ENCODE results near the gene CCL22. TPM values are rescaled to one million over a fixed set of nuclear protein-coding genes. Genes with fewer than 3 reads are reported as not detected.

Gene CCL22
- total RNA-seq, 4 donors from 2014 or later: not detected

DNA sequence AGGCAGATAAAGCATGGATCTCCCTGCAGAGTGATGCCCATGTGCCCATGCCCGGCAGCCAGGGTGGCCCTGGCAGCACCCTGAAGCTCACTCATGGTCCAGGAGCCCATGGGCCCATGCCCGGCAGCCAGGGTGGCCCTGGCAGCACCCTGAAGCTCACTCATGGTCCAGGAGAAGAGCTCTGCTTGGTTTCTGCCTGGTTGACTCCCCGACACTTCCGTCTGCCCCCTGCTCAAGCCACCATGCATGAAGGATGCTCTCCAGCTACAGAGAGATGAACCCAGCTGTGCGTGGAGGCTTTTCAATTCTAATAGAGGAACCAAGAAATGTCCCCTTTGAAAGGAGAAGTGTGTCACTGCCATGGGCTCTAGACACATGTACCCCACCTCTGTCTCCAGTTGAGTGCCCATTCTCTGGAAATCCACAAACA is 54.7 kb downstream of the CCL22 start:
- WGBS: 92% methylated on average over 3 of the region's 5 CpGs
- no peak for DNase-seq (ENCODE audit: extremely low spot score)
- intact Hi-C loops (cut with DNase I): no loop called here
- H3K4me3 ChIP-seq: no peak overlapping the region
- H3K9me3 ChIP-seq: no peaks in the 10 kb centered on the region
- H3K4me1 ChIP-seq: peaks cover 31 to 41% (median 37%) of the 10 kb centered on the region in 4 donors
- no peak for TF ChIP-seq POLR2AphosphoS5 (IDR thresholded peaks at IDR 0.05)
- TF ChIP-seq, protein P1, sequence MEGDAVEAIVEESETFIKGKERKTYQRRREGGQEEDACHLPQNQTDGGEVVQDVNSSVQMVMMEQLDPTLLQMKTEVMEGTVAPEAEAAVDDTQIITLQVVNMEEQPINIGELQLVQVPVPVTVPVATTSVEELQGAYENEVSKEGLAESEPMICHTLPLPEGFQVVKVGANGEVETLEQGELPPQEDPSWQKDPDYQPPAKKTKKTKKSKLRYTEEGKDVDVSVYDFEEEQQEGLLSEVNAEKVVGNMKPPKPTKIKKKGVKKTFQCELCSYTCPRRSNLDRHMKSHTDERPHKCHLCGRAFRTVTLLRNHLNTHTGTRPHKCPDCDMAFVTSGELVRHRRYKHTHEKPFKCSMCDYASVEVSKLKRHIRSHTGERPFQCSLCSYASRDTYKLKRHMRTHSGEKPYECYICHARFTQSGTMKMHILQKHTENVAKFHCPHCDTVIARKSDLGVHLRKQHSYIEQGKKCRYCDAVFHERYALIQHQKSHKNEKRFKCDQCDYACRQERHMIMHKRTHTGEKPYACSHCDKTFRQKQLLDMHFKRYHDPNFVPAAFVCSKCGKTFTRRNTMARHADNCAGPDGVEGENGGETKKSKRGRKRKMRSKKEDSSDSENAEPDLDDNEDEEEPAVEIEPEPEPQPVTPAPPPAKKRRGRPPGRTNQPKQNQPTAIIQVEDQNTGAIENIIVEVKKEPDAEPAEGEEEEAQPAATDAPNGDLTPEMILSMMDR (IDR thresholded peaks at IDR 0.05): no peak
- no peak for TF ChIP-seq POLR2A (IDR thresholded peaks at IDR 0.05; ENCODE audit: low read depth)
- no peak for TF ChIP-seq EP300 (IDR thresholded peaks at IDR 0.05)
- no peak overlapping the region for H3K27ac ChIP-seq (replicated peaks in 1 of 4)
- no peaks in the 10 kb centered on the region for H3K27me3 ChIP-seq
- no peaks in the 10 kb centered on the region for H3K36me3 ChIP-seq

DNA sequence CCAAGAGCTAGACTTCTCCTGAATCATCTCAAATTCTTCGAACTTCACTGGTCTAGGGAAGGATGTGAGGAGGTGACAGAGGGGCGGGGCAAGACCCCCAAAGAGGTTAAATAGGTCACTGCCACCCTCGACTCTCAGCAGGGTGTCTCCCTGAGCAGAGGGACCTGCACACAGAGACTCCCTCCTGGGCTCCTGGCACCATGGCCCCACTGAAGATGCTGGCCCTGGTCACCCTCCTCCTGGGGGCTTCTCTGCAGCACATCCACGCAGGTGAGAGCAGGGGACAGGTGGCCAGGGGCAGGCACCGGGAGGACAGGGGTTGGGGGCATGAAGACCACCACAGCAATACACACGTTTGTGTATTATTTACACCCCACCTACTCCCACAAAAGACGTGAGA is 55.1 kb downstream of the CCL22 start:
- intact Hi-C loops (cut with DNase I): no loop called here
- peaks cover 35 to 46% (median 41%) of the 10 kb centered on the region in 4 donors for H3K4me1 ChIP-seq
- TF ChIP-seq POLR2AphosphoS5 (IDR thresholded peaks at IDR 0.05) (no peak), EP300 (IDR thresholded peaks at IDR 0.05) (no peak), POLR2A (IDR thresholded peaks at IDR 0.05; ENCODE audit: low read depth) (no peak)
- TF ChIP-seq, protein P1 (IDR thresholded peaks at IDR 0.05): no peak
- no peak overlapping the region for H3K4me3 ChIP-seq
- no peak overlapping the region for H3K27ac ChIP-seq (replicated peaks in 1 of 4)
- no peak for DNase-seq (ENCODE audit: extremely low spot score)
- WGBS: 71% methylated on average over 7 of the region's 7 CpGs
- no peaks in the 10 kb centered on the region for H3K36me3 ChIP-seq
- no peaks in the 10 kb centered on the region for H3K9me3 ChIP-seq
- H3K27me3 ChIP-seq: no peaks in the 10 kb centered on the region

Small RNA genes lying within 50 kb of the gene (small RNA-seq; reads per million reads assigned to genes)
- 0 reads per million in 3 donors for gene AC108081.1

Other genes starting within 250 kb of the CCL22 start
- gene PSME3IP1, start 172.7 kb upstream of the CCL22 start, total RNA-seq: 10 to 100 TPM; 47.8 to 60.7 (median 57.5) TPM
- gene RSPRY1, start 172.5 kb upstream of the CCL22 start, total RNA-seq: 10 to 100 TPM; 22.4 to 30.7 (median 25.7) TPM
- 10 to 100 TPM; 58.1 to 77.4 (median 66.9) TPM for gene ARL2BP, start 113.5 kb upstream of the CCL22 start, total RNA-seq
- gene PLLP, start 74.1 kb upstream of the CCL22 start, total RNA-seq: 10 to 100 TPM in 1 of 4 donors, 1 to 10 TPM in 3; 3.6 to 10.7 (median 6.4) TPM
- 10 to 100 TPM; 26.8 to 40.4 (median 29.9) TPM for gene CX3CL1, start 13.7 kb downstream of the CCL22 start, total RNA-seq
- gene CCL17, start 46.0 kb downstream of the CCL22 start, total RNA-seq: not detected
- gene CIAPIN1, start 88.6 kb downstream of the CCL22 start, total RNA-seq: 10 to 100 TPM; 24.0 to 27.0 (median 26.0) TPM
- gene COQ9, start 88.7 kb downstream of the CCL22 start, total RNA-seq: 100 to 1,000 TPM in 2 of 4 donors, 10 to 100 TPM in 2; 77.2 to 115 (median 93.3) TPM
- gene POLR2C, start 103.9 kb downstream of the CCL22 start, total RNA-seq: 100 to 1,000 TPM in 3 of 4 donors, 10 to 100 TPM in 1; 95.5 to 154 (median 107) TPM
- 10 to 100 TPM; 14.5 to 36.7 (median 29.4) TPM for gene DOK4, start 127.7 kb downstream of the CCL22 start, total RNA-seq
- gene CCDC102A, start 177.8 kb downstream of the CCL22 start, total RNA-seq: 10 to 100 TPM; 22.7 to 54.9 (median 36.9) TPM
- under 1 TPM in 3 of 4 donors, not detected in 1; under 0.01 to 0.34 (median 0.17) TPM for gene ADGRG5, start 183.9 kb downstream of the CCL22 start, total RNA-seq

Data from esophagus muscularis mucosa (tissue), 4 donors.